Spleen (tissue), 11 donors: ENCODE results near the gene TMED5. TPM values are rescaled to one million over a fixed set of nuclear protein-coding genes. Genes with fewer than 3 reads are reported as not detected.

ENCODE experiments used
- DNase-seq: peaks from one replicate; pipeline ENCODE4 v3.0.0-alpha.2; 2020
- H3K27ac ChIP-seq, 8 donors: fragments of 200-600 bp; sonication (generic) in 7 of 8; 1 replicate in 4 of 8; 2 replicates in 4 of 8; pipeline versions ENCODE4 v1.5.0 to v1.8.0; 2016 to 2021; ENCODE audit warnings: inconsistent platforms in 4 of 8, mild to moderate bottlenecking in 4 of 8, moderate library complexity in 1 of 8
- H3K27me3 ChIP-seq, 7 donors: fragments of 200-600 bp; sonication (generic) in 6 of 7; replicated peaks in 1 of 7; 1 replicate in 4 of 7; 2 replicates in 3 of 7; pipeline versions ENCODE4 v1.5.0 to v1.8.0; 2016 to 2021; ENCODE audit warnings: inconsistent platforms in 3 of 7, mild to moderate bottlenecking in 1 of 7
- H3K36me3 ChIP-seq, 6 donors: fragments of 200-600 bp; sonication (generic) in 5 of 6; 1 replicate in 4 of 6; 2 replicates in 2 of 6; pipeline versions ENCODE4 v1.5.0 to v1.8.0; 2016 to 2021; ENCODE audit warnings: inconsistent platforms in 2 of 6
- H3K4me1 ChIP-seq, 6 donors: fragments of 200-600 bp; sonication (generic) in 5 of 6; 1 replicate in 3 of 6; 2 replicates in 3 of 6; pipeline versions ENCODE4 v1.5.0 to v1.8.0; 2016 to 2021; ENCODE audit warnings: inconsistent platforms in 3 of 6
- H3K4me3 ChIP-seq, 8 donors: fragments of 200-600 bp; sonication (generic) in 7 of 8; 1 replicate in 4 of 8; 2 replicates in 4 of 8; pipeline versions ENCODE4 v1.5.0 to v1.8.0; 2016 to 2021; ENCODE audit warnings: inconsistent platforms in 4 of 8, mild to moderate bottlenecking in 4 of 8, moderate library complexity in 2 of 8
- H3K9me3 ChIP-seq, 8 donors: fragments of 200-600 bp; sonication (generic) in 7 of 8; 1 replicate in 4 of 8; 2 replicates in 4 of 8; pipeline versions ENCODE4 v1.5.0 to v1.8.0; 2016 to 2021; ENCODE audit warnings: inconsistent platforms in 4 of 8
- CTCF ChIP-seq, 11 experiments: fragments of 200-600 bp in 7 of 11; fragments of 450-650 bp in 4 of 11; sonication (generic) in 4 of 11; IDR thresholded peaks in 8 of 11; conservative IDR thresholded peaks in 3 of 11; 1 replicate in 7 of 11; 2 replicates in 4 of 11; pipeline versions ENCODE4 v1.4.0 to v1.8.0; 2016 to 2021; ENCODE audit warnings: antibody characterized with exemption in 11 of 11, inconsistent platforms in 4 of 11, mild to moderate bottlenecking in 1 of 11
- POLR2A ChIP-seq, 3 donors: fragments of 450-650 bp; IDR thresholded peaks; one replicate each; pipeline ENCODE4 v1.5.1; 2017; ENCODE audit warnings: antibody characterized with exemption in 3 of 3, mild to moderate bottlenecking in 1 of 3
- POLR2AphosphoS5 ChIP-seq, 3 donors: sonication (generic); formaldehyde crosslinking; IDR thresholded peaks; one replicate each; pipeline ENCODE4 v1.5.1; 2017; ENCODE audit warnings: antibody characterized with exemption in 3 of 3
- WGBS, 5 donors: extraction: QIAGEN DNeasy Blood & Tissue Kit in 3 of 5; methylation state at CpG; one replicate each; pipeline versions ENCODE4 v1.1.5 to v1.1.7; 2013 to 2018; 5-methylcytosine and 5-hydroxymethylcytosine counted together
- intact Hi-C: fragments of 100-400 bp; cut with DNase I; formaldehyde crosslinking; loops from one replicate; pipeline ENCODE4 v1.15.0; 2023; ENCODE audit warnings: low total_unique reads
- polyA plus RNA-seq, 3 donors: library from polyadenylated mRNA; stranded (reverse); fragments of 200-250 nt; gene quantifications; one replicate each; pipeline ENCODE4 v1.2.1, GENCODE V29; 2013
- small RNA-seq, 4 donors: library from RNA; depleted of rRNA; stranded (forward); fragments of <200 nt; gene quantifications; one replicate each; pipeline ENCODE3, GENCODE V24; 2016
- total RNA-seq, 7 donors: library from RNA; depleted of rRNA in 3 of 7; stranded (reverse); fragments of >200 nt in 3 of 7; fragmentation: NEBNext Ultra II Directional in 4 of 7; extraction: Animal tissue kit (Norgen Biotek cat#: 25700) in 4 of 7; gene quantifications; one replicate each; pipeline versions ENCODE4 v1.1.0 to v1.2.1, GENCODE V29; 2016 to 2021
- donor health status: healthy with polysubstance abuse.
- donor health status: DM: no; HTN: no; CAD: no; lungs with moderate emphysema.
- donor health status: DM: no; HTN: no; CAD: no.
- donor health status: Bipolar disorder and iron deficiency.
- donor health status: healthy.
- donor health status: DM: no; HTN: no; CAD: no.
- donor health status: DM: yes; HTN: yes; CAD: no.

The TMED5 gene
- total and polyA plus RNA-seq, 10 donors, result 11.1 to 102 (median 53.9) TPM

- Histone ChIP-seq H3K9me3 (peaks cover 0 to 24% (median 21%) of the 10 kb centered on the region in 8 donors), H3K4me1 (peaks cover 0 to 38% (median 26%) of the 10 kb centered on the region in 6 donors), H3K27me3 (no peaks in the 10 kb centered on the region), H3K4me3 (no peak overlapping the region), H3K27ac (no peak overlapping the region), H3K36me3 (peaks cover 0 to 75% (median 12%) of the 10 kb centered on the region in 6 donors)
- WGBS, 5 donors, result 90 to 98% (median 94%) methylated on average over 2 of the region's 2 CpGs
- intact Hi-C loops, result no loop called here
- TF ChIP-seq POLR2A (IDR thresholded peaks at IDR 0.05) (no peak), CTCF (IDR thresholded peaks at IDR 0.05 in 8 of 11, conservative IDR thresholded peaks at IDR 0.05 in 3 of 11) (no peak), POLR2AphosphoS5 (IDR thresholded peaks at IDR 0.05) (no peak)
- no peak for DNase-seq
These were observed 71.9 kb downstream of the TMED5 start for GRCh38 chr1:93108335-93108734.

GRCh38 chr1:93107395-93107794 is 72.8 kb downstream of the TMED5 start:
- Histone ChIP-seq H3K27me3 (no peaks in the 10 kb centered on the region), H3K4me3 (no peak overlapping the region), H3K9me3 (peaks cover 0 to 24% (median 21%) of the 10 kb centered on the region in 8 donors), H3K36me3 (peaks cover 0 to 68% (median 12%) of the 10 kb centered on the region in 6 donors), H3K27ac (no peak overlapping the region), H3K4me1 (peaks cover 0 to 46% (median 32%) of the 10 kb centered on the region in 6 donors)
- TF ChIP-seq CTCF (IDR thresholded peaks at IDR 0.05 in 8 of 11, conservative IDR thresholded peaks at IDR 0.05 in 3 of 11) (no peak), POLR2A (IDR thresholded peaks at IDR 0.05) (no peak), POLR2AphosphoS5 (IDR thresholded peaks at IDR 0.05) (no peak)
- intact Hi-C loops, result no loop called here
- WGBS, 5 donors, result 94 to 100% (median 97%) methylated on average over 4 of the region's 4 CpGs
- no peak for DNase-seq

- H3K27me3 ChIP-seq, result no peaks in the 10 kb centered on the region
- intact Hi-C loops, result no loop called here
- no peak overlapping the region for H3K4me3 ChIP-seq
- H3K9me3 ChIP-seq, result peaks cover 0 to 24% (median 21%) of the 10 kb centered on the region in 8 donors
- TF ChIP-seq CTCF (IDR thresholded peaks at IDR 0.05 in 8 of 11, conservative IDR thresholded peaks at IDR 0.05 in 3 of 11) (no peak), POLR2AphosphoS5 (IDR thresholded peaks at IDR 0.05) (no peak), POLR2A (IDR thresholded peaks at IDR 0.05) (no peak)
- H3K27ac ChIP-seq, result no peak overlapping the region
- WGBS, 5 donors, result 92 to 97% (median 95%) methylated on average over 2 of the region's 2 CpGs
- peaks cover 0 to 68% (median 12%) of the 10 kb centered on the region in 6 donors for H3K36me3 ChIP-seq
- no peak for DNase-seq
- H3K4me1 ChIP-seq, result peaks cover 0 to 43% (median 25%) of the 10 kb centered on the region in 6 donors
These were observed 74.0 kb downstream of the TMED5 start for GRCh38 chr1:93106226-93106625.

GRCh38 chr1:93102142-93102541 is 78.1 kb downstream of the TMED5 start:
- Histone ChIP-seq H3K27me3 (no peaks in the 10 kb centered on the region), H3K36me3 (peaks cover 0 to 35% (median 7%) of the 10 kb centered on the region in 6 donors), H3K4me1 (peaks cover 0 to 61% (median 24%) of the 10 kb centered on the region in 6 donors), H3K9me3 (peaks cover 0 to 9% (median 6%) of the 10 kb centered on the region in 8 donors), H3K4me3 (no peak overlapping the region), H3K27ac (no peak overlapping the region)
- DNase-seq, result no peak
- 88 to 96% (median 95%) methylated on average over 4 of the region's 4 CpGs for WGBS, 5 donors
- intact Hi-C loops, result no loop called here
- TF ChIP-seq POLR2A (IDR thresholded peaks at IDR 0.05) (no peak), POLR2AphosphoS5 (IDR thresholded peaks at IDR 0.05) (no peak), CTCF (IDR thresholded peaks at IDR 0.05 in 8 of 11, conservative IDR thresholded peaks at IDR 0.05 in 3 of 11) (no peak)

Small RNAs within 50 kb of the gene (small RNA-seq; reads per million reads assigned to genes)
- 0 reads per million in 4 donors for gene AC126124.1

Other genes with a start within 250 kb of the TMED5 start
- gene DIPK1A, start 219.0 kb downstream of the TMED5 start, total RNA-seq, result 10 to 100 TPM in 3 of 7 donors, 1 to 10 TPM in 4; 9.3 to 15.7 (median 10.0) TPM
- gene DIPK1A, start 219.0 kb downstream of the TMED5 start, polyA plus RNA-seq, result 1 to 10 TPM; 5.4 to 7.6 (median 6.9) TPM
- gene MTF2, start 101.1 kb downstream of the TMED5 start, total RNA-seq, result 10 to 100 TPM; 25.1 to 50.5 (median 41.7) TPM
- gene MTF2, start 101.1 kb downstream of the TMED5 start, polyA plus RNA-seq, result 10 to 100 TPM; 16.4 to 19.1 (median 17.4) TPM
- 10 to 100 TPM in 6 of 7 donors, 1 to 10 TPM in 1; 9.5 to 18.2 (median 12.0) TPM for gene CCDC18, start 311 bp upstream of the TMED5 start, total RNA-seq
- gene CCDC18, start 311 bp upstream of the TMED5 start, polyA plus RNA-seq, result 10 to 100 TPM in 2 of 3 donors, 1 to 10 TPM in 1; 9.0 to 12.2 (median 10.3) TPM
- gene DR1, start 165.5 kb upstream of the TMED5 start, total RNA-seq, result 10 to 100 TPM; 42.6 to 62.5 (median 53.5) TPM
- gene DR1, start 165.5 kb upstream of the TMED5 start, polyA plus RNA-seq, result 10 to 100 TPM in 2 of 3 donors, 1 to 10 TPM in 1; 8.3 to 16.2 (median 13.5) TPM